GM18861 (cell line): ENCODE data around the gene CLDN6.

ENCODE experiments used
- ATAC-seq: cut with Tn5 transposase; IDR thresholded peaks from one replicate; pipeline ENCODE4 v1.9.1; 2021; ENCODE audit not compliant: unreplicated experiment

The CLDN6 gene

DNA sequence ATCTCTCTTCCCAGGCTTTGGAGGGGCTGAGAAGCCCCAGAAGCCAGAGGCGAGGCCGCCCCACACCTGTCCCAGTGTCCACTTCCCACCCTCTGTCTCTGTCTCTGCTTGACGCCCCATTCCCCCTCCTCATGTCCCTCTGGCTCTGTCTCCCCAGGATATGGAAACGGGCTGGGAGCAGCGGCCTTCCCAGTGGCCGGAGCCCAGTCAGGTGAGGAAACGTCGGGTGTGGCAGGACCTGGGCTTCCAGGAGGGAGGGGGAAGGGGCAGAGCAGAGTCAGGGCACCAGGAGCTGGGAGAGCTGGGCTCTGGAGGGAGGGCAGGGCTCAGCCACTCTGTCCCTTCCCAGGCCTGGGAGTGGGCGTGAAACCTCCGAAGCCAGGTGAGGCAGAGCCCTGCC is 27.1 kb downstream of the CLDN6 start:
- ATAC-seq, result no peak

DNA sequence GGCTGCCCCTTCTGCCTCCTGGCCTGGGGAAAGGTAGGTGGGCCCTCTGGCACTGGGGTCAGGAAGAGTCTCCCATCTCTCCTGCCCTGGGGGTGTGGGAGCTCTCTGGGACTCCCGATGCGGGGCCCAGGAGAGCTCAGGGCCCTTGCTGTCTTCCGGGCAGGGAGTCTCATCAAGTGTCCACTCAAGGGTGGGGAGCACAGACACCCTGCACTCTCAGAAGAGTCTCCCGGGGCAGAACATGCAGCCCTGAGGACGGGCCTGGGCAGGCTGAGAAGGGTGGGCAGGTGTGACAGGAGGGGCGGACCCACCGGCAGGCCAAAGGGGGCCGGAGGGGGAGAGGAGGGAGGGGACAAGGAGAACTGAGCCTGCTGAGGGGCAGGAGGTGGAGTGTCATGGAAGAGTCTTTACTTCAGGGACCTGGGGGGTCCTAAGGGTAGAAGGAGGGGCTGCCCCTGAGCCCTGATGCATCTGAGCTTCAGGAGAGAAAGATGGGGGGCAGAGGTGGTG is 29.3 kb downstream of the CLDN6 start:
- no peak for ATAC-seq

DNA sequence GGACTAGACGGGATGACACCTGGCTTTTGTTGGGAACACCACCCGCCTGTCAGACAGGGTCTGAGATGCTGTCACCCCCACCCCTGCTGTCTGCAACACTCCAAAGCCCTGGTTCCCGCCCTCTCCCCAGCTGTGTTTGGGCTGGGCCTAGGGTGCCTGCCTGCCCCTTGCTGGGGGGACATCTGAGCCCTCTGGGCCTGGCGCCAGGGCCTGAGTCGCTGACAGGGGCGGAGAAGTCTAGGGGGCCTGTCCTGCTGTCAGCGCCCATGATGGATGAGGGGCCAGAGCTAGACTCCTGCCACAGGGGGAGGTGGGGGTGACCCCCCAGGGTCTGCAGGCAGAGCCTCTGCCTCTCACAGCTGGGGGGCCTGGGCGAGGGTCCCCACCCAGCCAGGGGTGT is 30.1 kb downstream of the CLDN6 start:
- ATAC-seq, result no peak

DNA sequence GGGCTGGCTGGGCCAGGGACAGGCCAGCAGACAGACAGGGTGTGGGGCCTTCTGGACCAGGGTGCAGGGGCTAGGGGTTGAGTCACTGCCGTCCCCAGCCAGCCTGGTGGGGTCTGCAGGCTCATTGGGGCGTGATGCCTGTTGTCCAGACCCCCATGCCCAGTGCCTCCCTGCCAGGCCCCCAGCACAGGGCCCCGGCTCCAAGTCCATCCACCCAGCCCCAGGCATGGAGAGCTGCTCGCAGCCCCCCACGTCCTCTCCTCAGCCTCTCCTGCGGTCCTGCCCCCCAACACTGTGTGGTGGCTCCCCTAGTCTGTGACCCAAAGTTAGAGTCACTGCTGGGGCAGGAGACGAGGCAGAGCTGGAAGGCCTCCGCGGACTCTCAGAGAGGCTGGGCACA is 30.7 kb downstream of the CLDN6 start:
- ATAC-seq, result no peak

DNA sequence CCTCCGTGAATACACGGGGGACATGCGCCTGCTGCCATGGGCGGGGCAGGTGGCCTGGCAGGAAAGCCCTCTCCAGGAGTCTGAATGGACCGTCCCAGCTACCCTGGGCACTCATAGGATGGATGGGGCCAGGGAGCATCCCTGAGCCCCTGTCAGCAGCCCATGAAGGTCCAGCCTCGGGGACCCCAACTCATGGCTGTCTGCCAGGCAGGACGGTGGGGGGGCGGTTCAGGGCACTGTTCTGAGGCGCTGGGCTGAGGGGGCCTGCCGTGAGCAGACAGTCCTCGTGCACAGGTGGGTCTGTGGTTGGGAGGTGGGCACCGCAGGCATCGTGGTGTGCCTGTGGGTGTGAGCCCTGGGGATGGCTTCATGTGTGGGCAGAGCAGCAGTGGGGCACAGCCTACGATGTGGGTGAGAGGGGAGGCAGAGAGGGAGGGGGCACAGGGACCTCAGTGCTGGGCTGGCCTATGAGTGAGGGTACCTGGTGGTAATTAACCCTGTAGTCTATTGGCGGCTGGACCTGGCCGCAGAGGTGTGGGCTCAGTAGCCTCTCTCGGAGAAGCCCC is 31.3 kb downstream of the CLDN6 start:
- ATAC-seq, result no peak

DNA sequence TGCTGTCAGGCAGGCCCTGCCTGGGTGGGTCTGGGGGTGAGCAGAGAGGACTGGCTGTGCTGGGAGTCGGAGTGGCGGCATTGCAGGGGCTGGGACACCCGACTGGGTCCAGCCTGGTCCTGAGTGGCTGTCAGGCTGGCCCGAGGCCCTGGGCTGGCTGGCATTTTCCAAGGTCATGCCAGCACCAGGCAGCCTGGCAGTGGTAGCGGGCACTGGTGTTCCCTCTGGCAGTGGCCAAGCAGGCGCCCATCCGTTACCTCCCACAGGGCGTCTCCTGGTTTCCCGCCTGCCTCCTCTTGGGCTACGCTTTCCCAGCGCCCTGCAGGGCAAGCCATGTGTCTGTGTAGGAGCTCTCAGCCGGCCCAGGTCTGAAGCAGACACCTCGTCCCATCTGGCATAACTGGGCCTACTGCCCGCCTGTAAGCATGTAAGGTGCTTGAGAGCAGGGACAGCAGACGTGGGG is 32.1 kb downstream of the CLDN6 start:
- no peak for ATAC-seq

DNA sequence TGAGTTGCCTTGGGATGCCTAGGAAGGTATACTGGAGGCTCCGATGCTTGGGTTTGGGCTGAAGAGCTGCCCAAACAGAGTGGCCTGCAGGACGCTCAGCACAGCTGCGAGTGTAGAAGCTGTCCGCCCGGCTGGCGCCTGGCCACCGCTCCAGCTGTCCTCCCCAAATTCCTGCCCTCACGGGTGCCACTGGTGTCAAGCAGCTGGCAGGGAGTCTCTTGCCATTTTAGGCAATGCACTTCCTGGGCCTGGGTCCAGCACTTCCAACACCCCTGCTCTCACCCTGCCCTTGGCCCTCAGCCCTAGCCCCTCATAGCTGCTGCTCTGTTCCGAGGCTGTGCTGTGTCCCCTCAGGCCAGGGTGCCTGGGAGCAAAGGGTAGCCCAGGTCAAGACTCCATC is 32.5 kb downstream of the CLDN6 start:
- no peak for ATAC-seq

DNA sequence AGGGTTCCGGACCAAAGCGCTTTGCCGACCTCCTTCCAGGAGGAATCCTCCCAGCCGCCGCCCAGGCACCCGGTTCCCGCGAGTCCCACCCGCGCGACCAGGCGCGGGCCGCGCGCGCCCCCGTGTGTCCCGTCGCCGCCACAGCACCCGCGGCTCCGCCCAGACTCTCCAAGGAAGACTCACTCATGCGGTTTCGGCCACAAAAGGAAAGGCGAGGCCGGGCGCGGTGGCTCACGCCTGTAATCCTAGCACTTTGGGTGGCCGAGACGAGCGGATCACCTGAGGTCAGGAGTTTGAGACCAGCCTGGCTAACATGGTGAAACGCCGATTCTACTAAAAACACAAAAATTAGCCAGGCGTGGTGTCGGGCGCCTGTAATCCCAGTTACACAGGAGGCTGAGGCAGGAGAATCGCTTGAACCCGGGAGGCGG is 34.3 kb downstream of the CLDN6 start:
- ATAC-seq, result no peak

DNA sequence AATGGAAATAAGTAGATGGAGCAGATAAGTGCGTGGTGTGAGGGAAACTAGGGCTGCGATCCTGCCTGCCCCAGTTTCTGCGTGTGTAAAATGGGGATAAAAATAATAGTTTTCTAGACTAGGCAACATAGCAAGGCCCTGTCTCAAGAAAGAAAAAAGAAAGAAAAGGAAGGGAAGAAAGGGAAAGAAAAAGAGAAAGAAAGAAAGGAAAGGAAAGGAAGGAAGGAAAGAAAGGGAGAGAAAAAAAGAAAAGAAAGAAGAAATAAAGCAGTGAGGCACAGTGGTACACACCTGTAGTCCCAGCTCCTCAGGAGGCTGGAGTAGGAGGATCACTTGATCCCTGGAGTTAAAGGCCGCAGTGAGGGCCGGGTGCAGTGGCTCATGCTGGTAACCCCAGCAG is 35.6 kb downstream of the CLDN6 start:
- no peak for ATAC-seq

DNA sequence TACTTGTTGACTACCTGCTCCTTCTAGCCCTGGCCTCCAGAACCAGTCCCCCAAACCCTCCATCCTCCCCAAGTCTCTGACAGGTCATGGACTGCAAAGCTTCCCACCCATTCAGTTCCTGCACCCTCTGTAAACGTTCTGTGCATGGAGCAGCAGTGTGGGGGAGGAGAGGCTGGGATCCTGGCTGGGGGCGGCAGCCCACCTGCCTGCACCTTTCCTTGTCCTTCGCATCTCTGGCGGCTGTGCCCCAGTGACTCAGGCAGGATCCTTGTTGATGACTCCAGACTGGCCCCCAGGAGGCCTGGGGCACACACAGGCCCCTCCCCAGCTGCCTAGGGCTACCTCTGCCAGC is 36.1 kb downstream of the CLDN6 start:
- ATAC-seq, result no peak

DNA sequence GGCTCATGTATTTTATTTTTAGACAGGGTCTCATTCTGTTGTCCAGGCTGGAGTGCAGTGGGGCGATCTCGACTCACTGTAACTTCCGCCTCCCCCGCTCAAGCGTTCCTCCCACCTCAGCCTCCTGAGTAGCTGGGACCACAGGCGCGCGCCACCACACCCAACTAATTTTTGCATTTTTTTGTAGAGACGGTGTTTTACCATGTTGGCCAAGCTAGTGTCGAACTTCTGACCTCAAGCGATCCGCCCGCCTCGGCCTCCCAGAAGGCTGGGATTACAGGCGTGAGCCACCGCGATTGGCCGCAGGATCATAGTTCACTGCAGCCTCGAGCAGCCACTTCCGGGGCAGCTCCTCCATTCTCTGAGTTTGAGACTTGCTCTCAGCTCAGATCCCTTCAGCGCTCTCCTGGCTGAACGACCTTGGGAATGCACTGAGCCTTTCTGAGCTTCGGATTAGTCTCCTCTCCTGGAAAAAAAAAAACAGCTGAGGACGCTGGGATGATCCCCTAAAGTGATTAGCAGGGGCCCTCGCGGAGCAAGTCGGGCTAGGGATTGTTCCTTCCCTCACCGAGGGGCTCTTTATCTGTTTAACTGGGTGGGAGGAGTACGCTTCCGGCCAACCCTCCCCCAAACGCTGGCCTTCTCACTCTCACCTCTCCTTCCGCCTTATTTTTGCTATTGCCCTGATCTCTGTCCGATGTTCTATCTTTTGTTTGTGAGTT is 36.6 kb downstream of the CLDN6 start:
- ATAC-seq, result no peak

DNA sequence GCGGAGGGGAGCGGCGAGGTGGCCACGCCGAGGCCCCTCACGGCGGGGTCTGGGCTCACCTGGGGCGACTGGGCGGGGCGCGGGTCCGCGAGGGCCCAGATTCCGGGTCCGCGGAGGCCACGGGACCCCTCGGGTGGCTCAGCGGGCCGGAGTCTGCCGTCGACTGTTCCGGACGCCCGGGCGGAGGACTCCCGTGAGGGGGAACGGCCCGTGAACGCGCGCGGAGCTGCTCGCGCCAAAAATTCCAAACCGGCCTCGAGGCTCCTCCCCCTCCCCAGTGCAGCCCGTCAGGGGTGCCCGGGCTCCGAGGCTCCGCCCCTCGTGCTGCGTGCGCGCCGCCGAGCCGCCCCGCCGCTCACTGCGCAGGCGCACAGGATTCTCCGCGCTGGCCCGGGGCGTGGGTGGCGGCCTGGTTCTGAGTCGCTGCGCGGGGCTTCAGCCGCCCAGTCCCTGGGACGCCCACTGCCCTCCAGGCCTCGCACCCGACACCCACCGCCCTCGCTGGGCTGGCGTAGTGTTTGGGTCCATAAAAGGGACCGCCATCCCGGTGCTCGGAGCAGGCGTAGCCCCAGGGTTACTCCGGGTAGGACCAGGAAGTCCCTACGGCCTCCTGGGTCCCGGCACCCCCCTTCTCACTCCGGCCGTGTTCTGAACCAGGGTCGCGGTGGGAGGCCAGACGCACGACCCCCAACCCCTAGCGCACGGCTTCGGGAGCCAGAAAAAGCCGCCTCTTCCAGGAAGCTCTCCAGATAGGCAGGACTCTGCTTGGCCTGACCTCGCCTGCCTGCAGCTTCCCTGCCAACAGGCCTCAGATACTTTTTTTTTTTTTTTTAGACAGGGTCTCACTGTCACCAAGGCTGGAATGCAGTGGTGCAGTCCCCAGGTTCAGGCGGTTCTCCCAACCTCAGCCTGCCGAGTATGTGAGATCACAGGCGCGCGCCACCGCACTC is 37.5 kb downstream of the CLDN6 start, which contains the start of gene PKMYT1:
Gene PKMYT1 (minus strand): TSS at position 220 of the 950 bp plus-strand sequence. CDS start 789 bp downstream, outside the sequence.
- ATAC-seq, result peak; percentile 75

DNA sequence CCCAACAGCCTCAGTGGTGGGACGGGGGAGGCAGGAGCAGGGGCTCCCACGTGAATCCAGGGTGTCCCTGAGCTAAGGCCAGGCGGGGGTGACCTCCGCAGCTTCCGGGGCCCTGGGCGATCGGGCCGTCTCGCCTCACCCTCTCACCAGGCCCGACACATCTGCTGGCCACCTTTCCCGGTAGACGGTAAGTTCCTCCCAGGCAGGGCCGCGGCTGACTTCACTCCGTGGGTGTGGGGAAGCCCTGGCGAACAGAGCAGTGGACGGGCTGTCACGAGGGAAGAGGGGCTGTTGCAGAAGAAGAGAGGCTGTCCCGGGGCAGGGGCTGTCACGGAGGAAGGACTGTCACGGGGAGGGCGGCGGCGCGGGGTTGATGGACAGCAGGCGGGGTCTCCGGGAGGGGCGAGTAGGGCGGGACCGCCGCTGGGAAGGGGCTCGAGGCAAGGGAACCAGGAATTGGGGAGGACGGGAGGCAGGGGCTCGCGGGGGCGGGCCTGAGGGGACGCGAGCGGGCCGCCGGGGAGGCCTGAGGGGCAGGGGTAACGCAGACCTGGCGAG is 38.2 kb downstream of the CLDN6 start:
- ATAC-seq, result no peak

DNA sequence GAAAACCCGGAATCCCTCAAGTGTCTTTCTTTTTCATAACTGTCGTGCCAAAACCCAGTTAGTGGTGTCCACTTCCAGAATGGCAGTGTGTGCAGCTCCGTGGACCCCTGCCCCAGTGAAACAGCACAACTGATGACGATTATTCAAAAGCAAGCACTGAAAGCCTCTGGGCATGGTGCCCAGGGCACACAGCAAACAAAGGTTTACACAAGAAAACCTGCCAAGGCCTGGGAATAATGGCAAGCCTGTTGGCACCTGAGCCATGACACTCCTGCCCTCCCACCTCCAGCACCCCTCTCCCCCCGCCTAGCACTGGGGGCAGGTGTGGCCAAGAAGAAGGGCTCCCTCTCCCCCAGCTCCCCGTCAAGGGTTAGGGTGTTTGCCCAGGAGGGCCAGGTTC is 40.5 kb downstream of the CLDN6 start:
- no peak for ATAC-seq

DNA sequence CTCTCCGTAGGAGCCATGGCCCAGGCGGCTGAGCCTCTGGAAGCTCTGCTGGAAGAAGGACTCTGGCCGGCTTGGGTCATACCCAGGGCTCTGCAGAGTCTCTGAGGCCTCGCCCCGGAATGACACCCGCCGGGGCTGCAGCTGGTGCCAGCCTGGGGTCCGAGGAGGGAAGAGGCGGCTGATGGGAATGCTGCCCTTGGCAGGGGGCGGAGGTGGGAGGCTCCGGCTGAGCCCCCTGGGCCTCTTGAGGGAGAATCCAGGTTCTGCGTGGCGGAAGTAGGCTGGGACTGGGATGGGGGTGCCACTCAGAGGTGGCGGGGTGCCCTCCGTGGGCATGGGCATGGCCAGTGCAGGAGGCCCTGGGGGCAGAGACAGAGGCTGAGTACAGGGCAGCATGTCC is 41.3 kb downstream of the CLDN6 start:
- no peak for ATAC-seq

DNA sequence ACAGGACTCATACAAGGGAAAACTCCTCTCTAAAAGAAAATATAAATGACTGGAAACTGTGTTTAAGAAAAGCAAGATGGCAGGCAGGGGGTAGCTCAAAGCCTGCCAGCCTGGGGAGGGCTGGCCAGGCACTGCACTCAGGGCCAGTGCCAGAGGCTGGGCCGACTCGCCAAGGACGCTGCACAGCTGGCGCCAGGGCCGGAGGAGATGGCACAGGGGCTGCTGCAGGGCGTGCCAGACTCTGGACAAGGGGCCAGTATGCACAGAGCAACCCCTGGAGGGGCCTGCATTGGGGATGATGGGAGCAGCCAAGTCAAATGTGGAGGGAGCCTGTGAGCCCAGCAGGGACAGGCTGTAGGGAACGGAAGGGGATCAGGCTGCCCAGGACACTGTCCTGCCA is 41.8 kb downstream of the CLDN6 start:
- no peak for ATAC-seq

DNA sequence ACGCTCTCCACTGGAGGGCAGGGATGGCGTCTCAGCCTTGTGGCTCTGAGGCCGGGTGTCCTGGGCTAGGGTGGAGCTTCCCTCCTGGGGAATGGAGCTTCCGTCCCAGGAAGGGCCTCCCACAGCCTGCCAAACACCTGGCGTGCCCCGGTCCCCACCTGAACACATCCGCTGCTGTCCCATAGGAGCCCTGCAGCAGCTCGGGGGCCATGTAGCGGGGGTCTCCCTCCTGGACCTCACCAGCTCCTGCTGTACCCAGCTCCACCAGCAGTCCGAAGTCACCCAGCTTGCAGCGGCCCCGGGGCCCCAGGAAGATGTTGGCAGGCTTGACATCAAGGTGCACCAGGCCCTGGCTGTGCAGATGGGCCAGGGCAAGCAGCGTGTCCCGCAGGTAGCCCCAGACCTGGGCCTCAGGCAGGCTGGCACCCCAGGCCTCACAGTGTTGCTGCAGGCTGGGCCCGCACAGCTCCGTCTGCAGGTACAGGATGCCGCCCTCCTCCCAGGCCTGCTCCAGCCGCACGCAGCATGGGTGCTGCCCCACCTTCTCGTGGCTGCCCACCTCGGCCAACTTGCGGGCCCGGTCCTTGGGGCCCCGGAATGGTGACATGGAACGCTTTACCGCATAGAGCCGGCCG is 42.7 kb downstream of the CLDN6 start:
- no peak for ATAC-seq

DNA sequence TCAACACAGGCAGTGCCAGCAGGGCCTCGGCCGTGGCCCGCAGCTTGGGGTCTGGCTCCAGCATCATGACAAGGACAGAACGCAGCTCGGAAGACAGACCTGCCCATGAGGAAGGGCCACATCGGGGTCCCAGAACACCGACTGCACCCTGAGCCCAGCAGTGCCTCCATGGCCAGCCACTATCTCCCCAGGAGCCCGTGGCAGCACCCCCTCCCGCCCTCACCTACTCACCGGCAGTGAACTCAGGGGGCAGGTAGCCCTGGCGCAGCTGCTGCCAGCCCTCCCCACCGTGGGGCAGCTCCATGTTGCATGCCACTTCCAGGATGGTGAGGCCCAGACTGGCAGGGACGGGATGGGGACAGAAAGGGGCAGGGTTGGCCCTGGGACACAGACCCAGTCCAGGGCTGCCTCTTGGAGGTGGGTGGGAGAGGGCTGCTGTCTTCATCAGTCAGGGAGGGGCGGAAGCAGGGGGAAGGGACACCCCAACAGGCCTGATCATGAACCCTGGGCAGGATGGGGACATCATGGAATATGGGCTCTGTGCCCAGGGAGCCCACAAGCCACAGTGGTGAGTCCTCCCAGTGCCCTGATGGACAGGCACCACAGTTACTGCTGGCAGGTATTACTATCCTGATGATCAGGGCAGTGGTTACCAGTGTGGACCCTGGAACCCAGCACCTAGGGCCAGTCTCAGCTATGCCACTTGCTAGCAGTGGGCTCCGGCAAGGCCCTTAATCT is 43.5 kb downstream of the CLDN6 start:
- no peak for ATAC-seq

DNA sequence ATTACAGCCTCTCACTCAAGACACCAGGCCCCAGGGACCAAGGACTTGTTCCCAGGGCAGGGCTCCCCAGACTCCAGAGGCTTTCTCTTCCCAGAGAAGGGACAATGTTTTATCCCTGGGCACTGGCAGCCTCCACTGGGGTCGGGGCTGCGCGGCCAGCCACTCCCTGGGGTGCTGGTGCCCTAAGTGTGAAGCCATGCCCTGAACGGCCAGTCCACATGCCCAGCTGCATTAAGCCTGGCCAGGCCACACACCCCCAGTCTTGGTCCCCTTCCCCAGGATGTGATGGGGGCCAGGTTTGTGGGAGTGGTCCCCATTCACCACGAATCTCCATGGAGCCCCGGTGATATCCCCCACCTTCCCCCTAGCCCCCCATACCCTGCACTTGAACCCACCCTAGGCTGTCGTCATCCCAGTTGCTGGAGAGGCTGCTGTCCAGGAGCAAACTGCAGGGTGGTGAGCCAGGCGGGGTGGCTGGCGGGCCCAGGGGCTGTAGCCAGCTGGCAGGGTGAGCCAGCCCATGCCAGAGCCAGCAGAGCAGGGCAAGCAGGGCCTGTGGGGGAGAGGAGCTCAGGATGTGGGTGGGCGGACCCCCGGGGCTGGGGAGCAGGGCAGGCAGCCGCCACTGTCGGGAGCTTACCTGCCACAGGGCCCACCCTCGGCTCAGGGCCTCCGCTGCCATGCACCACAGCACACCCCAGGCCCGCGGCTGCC is 44.2 kb downstream of the CLDN6 start:
- ATAC-seq, result no peak
